GM06990 (cell line): ENCODE measurements around the gene AFF3.

ENCODE experiments used
- DNase-seq: peaks from one replicate; pipeline ENCODE4 v3.0.0-alpha.2; 2011; ENCODE audit not compliant: insufficient read length; ENCODE audit errors: extremely low read depth
- H3K27me3 ChIP-seq: replicated peaks from 2 replicates; pipeline ENCODE4 v1.6.0; 2011; ENCODE audit warnings: low read length; ENCODE audit not compliant: control insufficient read depth, insufficient read depth
- H3K36me3 ChIP-seq: 2 replicates; pipeline ENCODE4 v1.5.1; 2011; ENCODE audit warnings: low read length; ENCODE audit not compliant: control insufficient read depth, insufficient read depth
- H3K4me3 ChIP-seq: replicated peaks from 2 replicates; pipeline ENCODE4 v1.5.1; 2011; ENCODE audit warnings: low read depth, mild to moderate bottlenecking, control low read depth, low read length
- CTCF ChIP-seq: IDR thresholded peaks from 2 replicates; pipeline ENCODE4 v1.5.1; 2011; ENCODE audit warnings: low read length, control low read depth, mild to moderate bottlenecking, inconsistent platforms; ENCODE audit not compliant: insufficient read depth, poor library complexity, severe bottlenecking

Gene AFF3

DNA sequence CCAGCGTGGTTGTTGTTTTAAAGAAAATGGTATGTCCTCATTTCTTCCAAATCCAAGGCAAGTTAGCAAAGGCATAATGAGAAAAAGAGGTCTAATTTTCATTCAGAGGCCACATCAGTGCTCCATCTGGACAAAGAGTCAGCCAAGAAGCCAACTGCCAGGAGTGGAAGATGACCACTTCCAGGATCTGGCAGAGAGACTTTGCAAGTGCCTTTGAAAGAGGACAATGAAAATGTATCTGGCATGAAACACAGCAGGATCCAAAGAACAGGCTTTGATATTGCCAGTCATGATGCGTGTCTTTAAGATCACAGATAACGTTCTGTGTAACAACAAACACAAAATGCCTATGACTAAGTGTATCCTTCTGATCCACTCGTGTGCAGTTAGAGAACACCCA is 82.8 kb downstream of the AFF3 start:
- Histone ChIP-seq H3K36me3 (no peaks in the 10 kb centered on the region), H3K27me3 (no peaks in the 10 kb centered on the region), H3K4me3 (no peak overlapping the region)
- DNase-seq, result no peak
- TF ChIP-seq CTCF, result no peak

DNA sequence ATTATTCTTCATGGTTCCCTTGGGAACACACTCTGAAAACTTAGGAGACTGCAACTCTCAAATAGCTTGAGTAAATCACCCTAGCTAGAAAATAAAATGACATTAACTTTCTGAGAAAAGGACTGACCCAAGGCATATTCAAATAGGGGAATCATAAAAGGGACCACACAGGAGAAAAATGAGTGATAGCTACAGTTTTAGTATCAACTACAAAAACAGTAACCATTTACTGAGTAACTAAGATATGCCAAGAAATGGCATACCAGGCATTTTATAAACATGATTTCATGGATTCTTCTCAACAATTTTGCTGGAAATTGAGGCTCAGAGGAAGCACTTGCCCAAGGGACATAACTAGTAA is 84.5 kb downstream of the AFF3 start:
- no peaks in the 10 kb centered on the region for H3K36me3 ChIP-seq
- H3K4me3 ChIP-seq, result no peak overlapping the region
- TF ChIP-seq CTCF, result no peak
- no peak for DNase-seq
- no peaks in the 10 kb centered on the region for H3K27me3 ChIP-seq

- H3K36me3 ChIP-seq, result no peaks in the 10 kb centered on the region
- DNase-seq, result no peak
- H3K27me3 ChIP-seq, result no peaks in the 10 kb centered on the region
- no peak for TF ChIP-seq CTCF
- H3K4me3 ChIP-seq, result no peak overlapping the region
Observed at GRCh38 chr2:100054426-100054825, 88.0 kb downstream of the AFF3 start.

GRCh38 chr2:100053087-100053885 is 89.1 kb downstream of the AFF3 start:
- no peak for DNase-seq
- Histone ChIP-seq H3K27me3 (no peaks in the 10 kb centered on the region), H3K36me3 (no peaks in the 10 kb centered on the region), H3K4me3 (no peak overlapping the region)
- TF ChIP-seq CTCF, result no peak

- TF ChIP-seq CTCF, result no peak
- H3K36me3 ChIP-seq, result no peaks in the 10 kb centered on the region
Observed at GRCh38 chr2:100052650-100053049, 89.7 kb downstream of the AFF3 start.

GRCh38 chr2:100051253-100051652 is 91.1 kb downstream of the AFF3 start:
- Histone ChIP-seq H3K36me3 (no peaks in the 10 kb centered on the region), H3K4me3 (no peak overlapping the region), H3K27me3 (no peaks in the 10 kb centered on the region)
- no peak for DNase-seq
- no peak for TF ChIP-seq CTCF

More at GRCh38 chr2:100052650-100053049, 89.7 kb downstream of the AFF3 start:
- no peak overlapping the region for H3K4me3 ChIP-seq
- H3K27me3 ChIP-seq, result no peaks in the 10 kb centered on the region
- DNase-seq, result no peak
